ENCODE results near the gene TUBAL3.
"Not testable (repeated sequence)": the region's sequence is repeated elsewhere in the genome, so short reads cannot be mapped to it uniquely, and the experiment has no call there.

TUBAL3 gene

GRCh38 chr10:5424751-5425150, 20.1 kb upstream of the TUBAL3 start:
- DNase-seq (ENCODE audit: insufficient read length, low spot score) (no peak), FAIRE-seq (peak; percentile 53)

- FAIRE-seq, result no peak
- DNase-seq (ENCODE audit: insufficient read length, low spot score), result no peak
These were observed 19.1 kb upstream of the TUBAL3 start for GRCh38 chr10:5423771-5424170.

- FAIRE-seq, result no peak
- DNase-seq (ENCODE audit: insufficient read length, low spot score), result no peak
These were observed 15.0 kb upstream of the TUBAL3 start for GRCh38 chr10:5419466-5420094.

GRCh38 chr10:5418584-5418983, 14.0 kb upstream of the TUBAL3 start:
- DNase-seq (ENCODE audit: insufficient read length, low spot score) (no peak), FAIRE-seq (no peak)

- no peak for DNase-seq (ENCODE audit: insufficient read length, low spot score)
- FAIRE-seq, result no peak
These were observed 12.4 kb upstream of the TUBAL3 start for GRCh38 chr10:5416981-5417380.

GRCh38 chr10:5413012-5413938, 8.6 kb upstream of the TUBAL3 start:
- DNase-seq (ENCODE audit: insufficient read length, low spot score), result no peak
- FAIRE-seq, result peak; percentile 23

- FAIRE-seq (peak; percentile 89), DNase-seq (ENCODE audit: insufficient read length, low spot score) (peak; percentile 78)
These were observed 7.8 kb upstream of the TUBAL3 start, which contains the start of gene NET1 for GRCh38 chr10:5412277-5412941. Gene NET1, plus strand, starts transcription at chr10:5412557. Its CDS starts 136 bp downstream, at chr10:5412693.

- no peak for FAIRE-seq
These were observed 7.3 kb upstream of the TUBAL3 start for GRCh38 chr10:5411941-5412276.

GRCh38 chr10:5410787-5411186, 6.2 kb upstream of the TUBAL3 start:
- not testable (repeated sequence) for DNase-seq (ENCODE audit: insufficient read length, low spot score); FAIRE-seq

More at GRCh38 chr10:5411941-5412276, 7.3 kb upstream of the TUBAL3 start:
- DNase-seq (ENCODE audit: insufficient read length, low spot score), result no peak

GRCh38 chr10:5406918-5407317, 2.3 kb upstream of the TUBAL3 start:
- FAIRE-seq, result no peak
- DNase-seq (ENCODE audit: insufficient read length, low spot score), result no peak

- no peak for FAIRE-seq
These were observed 1.8 kb downstream of the TUBAL3 start for GRCh38 chr10:5402798-5403197.

GRCh38 chr10:5400468-5401240, 4.0 kb downstream of the TUBAL3 start:
- DNase-seq (ENCODE audit: insufficient read length, low spot score) (no peak), FAIRE-seq (no peak)

More at GRCh38 chr10:5402798-5403197, 1.8 kb downstream of the TUBAL3 start:
- DNase-seq (ENCODE audit: insufficient read length, low spot score), result no peak

GRCh38 chr10:5399332-5399731, 5.3 kb downstream of the TUBAL3 start:
- DNase-seq (ENCODE audit: insufficient read length, low spot score) (no peak), FAIRE-seq (no peak)

- FAIRE-seq (no peak), DNase-seq (ENCODE audit: insufficient read length, low spot score) (no peak)
These were observed 7.9 kb downstream of the TUBAL3 start for GRCh38 chr10:5396556-5397300.

GRCh38 chr10:5395168-5395567, 9.5 kb downstream of the TUBAL3 start:
- FAIRE-seq, result no peak
- DNase-seq (ENCODE audit: insufficient read length, low spot score), result no peak

- no peak for FAIRE-seq
- no peak for DNase-seq (ENCODE audit: insufficient read length, low spot score)
These were observed 11.1 kb downstream of the TUBAL3 start for GRCh38 chr10:5393529-5393928.

GRCh38 chr10:5391790-5392189, 12.8 kb downstream of the TUBAL3 start:
- DNase-seq (ENCODE audit: insufficient read length, low spot score) (no peak), FAIRE-seq (no peak)

- DNase-seq (ENCODE audit: insufficient read length, low spot score) (no peak), FAIRE-seq (no peak)
These were observed 13.9 kb downstream of the TUBAL3 start for GRCh38 chr10:5390607-5391205.

GRCh38 chr10:5387169-5387568, 17.5 kb downstream of the TUBAL3 start:
- FAIRE-seq, result no peak
- DNase-seq (ENCODE audit: insufficient read length, low spot score), result no peak

- DNase-seq (ENCODE audit: insufficient read length, low spot score) (no peak), FAIRE-seq (no peak)
These were observed 19.4 kb downstream of the TUBAL3 start for GRCh38 chr10:5385224-5385623.

All from GM19239 (cell line).